Stimulated activated CD8-positive, alpha-beta memory T cell treated with anti-CD3 and anti-CD28 coated beads, Interleukin-15, amount 100 ng/mL, for 4 hours (primary cell): Measurements from ENCODE around the gene TRPC4.

Experiments used
- DNase-seq, 2 donors: peaks; one replicate each; pipeline ENCODE4 v3.0.0-alpha.2; 2020; ENCODE audit warnings: low read depth in 2 of 2

Gene TRPC4

GRCh38 chr13:37869756-37870488 lies at the start of gene TRPC4:
TRPC4 (minus strand) TSS chr13:37869772; CDS start chr13:37783333, 86,439 bp downstream.
- DNase-seq = no peak

GRCh38 chr13:37918751-37919150 lies 49.2 kb upstream of the TRPC4 start:
- no peak for DNase-seq

GRCh38 chr13:37918116-37918714 lies 48.6 kb upstream of the TRPC4 start:
- no peak for DNase-seq

GRCh38 chr13:37914781-37915391 lies 45.3 kb upstream of the TRPC4 start:
- DNase-seq = no peak

- no peak for DNase-seq
Observed at GRCh38 chr13:37910790-37911189, 41.2 kb upstream of the TRPC4 start.

- DNase-seq = no peak
Observed at GRCh38 chr13:37906880-37907279, 37.3 kb upstream of the TRPC4 start.

- DNase-seq = no peak
Observed at GRCh38 chr13:37905736-37906135, 36.2 kb upstream of the TRPC4 start.

DNA sequence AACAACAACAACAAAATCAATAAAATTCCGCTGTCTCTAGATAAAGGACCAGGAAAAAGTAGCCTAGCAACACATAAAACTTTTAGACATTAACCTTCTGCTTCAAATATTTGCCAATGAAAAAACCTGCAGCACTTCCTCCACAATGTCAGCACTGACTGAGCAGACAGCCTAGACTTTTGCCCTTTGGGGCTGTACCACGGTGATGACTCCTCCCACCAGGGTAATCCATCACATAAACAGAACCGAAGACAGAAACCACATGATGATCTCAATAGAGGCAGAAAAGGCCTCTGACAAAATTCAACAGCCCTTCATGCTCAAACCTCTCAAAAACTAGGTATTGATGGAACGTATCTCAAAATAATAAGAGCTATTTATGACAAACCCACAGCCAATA lies 30.2 kb upstream of the TRPC4 start:
- DNase-seq = no peak

DNA sequence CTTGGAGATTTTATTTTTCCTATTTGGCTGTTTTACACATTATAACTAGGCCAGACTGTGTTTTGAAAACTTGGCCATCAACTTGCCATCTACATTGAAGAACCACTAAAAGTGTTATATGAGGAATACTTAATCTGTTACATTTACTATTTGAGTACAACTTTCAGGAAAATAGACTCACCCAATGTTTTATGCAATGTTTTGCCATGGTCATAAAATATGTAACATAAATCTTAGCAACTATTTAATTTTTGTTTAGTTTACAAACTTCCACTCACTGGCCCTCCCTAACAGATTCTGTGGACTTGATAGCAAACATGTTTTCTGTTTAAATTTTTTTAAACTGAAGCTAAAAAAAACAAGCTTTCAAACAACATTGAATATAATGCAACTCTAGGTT lies 23.7 kb upstream of the TRPC4 start:
- DNase-seq = no peak

DNA sequence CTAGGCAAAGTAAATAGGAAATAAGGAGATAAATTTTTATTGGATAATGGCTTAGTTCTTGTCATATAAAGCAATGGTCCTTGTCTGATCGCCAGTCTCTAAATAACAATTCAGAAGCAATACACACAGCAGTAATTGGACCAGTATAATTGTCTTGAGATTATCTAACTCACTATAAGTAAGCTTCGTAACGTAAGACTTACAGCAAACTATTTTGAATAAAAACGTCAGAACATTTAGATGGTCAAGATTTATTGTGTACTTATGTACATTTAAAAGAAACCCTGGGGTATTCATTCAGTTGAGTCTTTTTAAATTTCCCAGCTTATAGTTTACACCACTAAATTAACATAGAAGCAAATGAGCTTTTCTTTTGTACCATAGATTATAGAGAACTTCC lies 20.2 kb upstream of the TRPC4 start:
- DNase-seq = no peak

GRCh38 chr13:37889102-37889501 lies 19.5 kb upstream of the TRPC4 start:
- no peak for DNase-seq

DNA sequence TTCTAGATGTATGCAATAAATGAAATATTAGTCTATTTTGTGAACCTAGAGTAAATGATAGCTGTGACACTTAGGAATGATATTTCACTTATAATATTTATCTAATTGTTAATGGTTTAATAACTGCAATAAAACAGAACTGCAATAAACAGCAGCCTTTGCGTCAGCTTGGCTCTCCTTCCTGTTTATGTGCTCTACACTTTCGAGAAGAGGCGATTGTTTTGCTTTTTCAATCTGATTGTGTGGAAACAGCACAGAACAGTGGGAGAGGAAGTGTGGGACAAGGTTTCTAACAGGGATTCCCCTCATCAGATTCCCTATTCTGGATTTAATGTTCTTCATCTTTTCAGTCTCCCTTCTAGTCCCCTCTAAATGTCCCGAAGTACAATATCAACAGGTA lies 17.3 kb upstream of the TRPC4 start:
- no peak for DNase-seq

DNA sequence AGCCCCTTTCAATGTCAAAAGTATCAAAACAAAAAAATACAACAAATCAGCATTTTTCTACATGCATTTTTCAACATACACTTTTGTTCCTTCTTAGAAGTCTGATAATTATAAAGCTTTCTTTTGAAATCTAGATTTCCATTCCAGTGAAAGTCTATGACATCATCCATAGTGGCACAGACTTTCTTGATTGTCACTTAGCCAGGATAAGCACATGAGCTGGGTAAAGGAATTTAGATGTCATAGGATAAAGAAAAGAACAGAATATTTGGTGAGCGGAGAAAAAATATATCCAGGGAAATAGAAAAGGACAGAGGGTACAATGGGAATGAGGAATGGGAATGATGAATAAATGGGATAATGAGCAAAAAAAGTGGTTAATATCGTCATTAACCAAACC lies 15.1 kb upstream of the TRPC4 start:
- DNase-seq = no peak

DNA sequence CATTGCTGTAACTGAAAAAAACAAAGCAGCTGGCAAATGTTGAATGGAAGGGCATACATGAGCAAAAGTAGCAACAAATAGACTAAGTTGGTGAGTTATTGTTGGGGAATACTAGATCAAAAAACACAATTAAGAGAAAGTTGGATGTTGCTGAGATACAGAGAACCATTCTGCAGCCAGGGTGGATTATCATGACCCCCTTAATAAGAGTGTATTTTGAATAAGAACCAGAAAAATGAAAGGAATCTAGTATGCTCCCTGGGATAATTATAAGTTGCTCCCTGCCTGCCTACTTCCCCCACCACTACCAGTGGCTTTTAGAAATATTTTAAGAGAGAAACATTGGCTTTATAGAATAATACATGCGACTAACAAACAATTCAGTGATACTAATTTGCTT lies 14.5 kb upstream of the TRPC4 start:
- no peak for DNase-seq

- DNase-seq = no peak
Observed at GRCh38 chr13:37878921-37879320, 9.3 kb upstream of the TRPC4 start.

DNA sequence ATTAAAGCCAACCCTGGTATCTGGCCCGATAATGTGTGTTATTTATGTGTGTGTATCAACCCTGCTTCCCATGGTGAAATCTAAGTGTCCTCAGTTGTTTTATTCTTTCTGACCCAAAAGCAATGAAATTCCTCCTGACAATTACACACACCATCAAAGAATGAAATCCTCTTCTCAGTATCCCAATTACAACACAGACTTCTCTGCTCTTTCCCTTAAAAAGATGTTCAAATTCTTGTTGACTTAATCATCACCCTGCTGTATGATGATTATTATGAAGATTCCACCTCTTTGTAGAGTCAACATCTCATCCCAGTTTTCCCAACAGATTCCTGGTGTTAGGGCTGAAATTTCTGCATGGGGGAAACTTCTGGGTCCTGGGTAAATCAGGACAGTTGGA lies 8.9 kb upstream of the TRPC4 start:
- DNase-seq = no peak

GRCh38 chr13:37870895-37871550 lies 1.5 kb upstream of the TRPC4 start:
- DNase-seq = no peak

- DNase-seq = no peak
Observed at GRCh38 chr13:37870489-37870845, 895 bp upstream of the TRPC4 start.

GRCh38 chr13:37869506-37869755 lies 141 bp downstream of the TRPC4 start:
- DNase-seq = no peak

DNA sequence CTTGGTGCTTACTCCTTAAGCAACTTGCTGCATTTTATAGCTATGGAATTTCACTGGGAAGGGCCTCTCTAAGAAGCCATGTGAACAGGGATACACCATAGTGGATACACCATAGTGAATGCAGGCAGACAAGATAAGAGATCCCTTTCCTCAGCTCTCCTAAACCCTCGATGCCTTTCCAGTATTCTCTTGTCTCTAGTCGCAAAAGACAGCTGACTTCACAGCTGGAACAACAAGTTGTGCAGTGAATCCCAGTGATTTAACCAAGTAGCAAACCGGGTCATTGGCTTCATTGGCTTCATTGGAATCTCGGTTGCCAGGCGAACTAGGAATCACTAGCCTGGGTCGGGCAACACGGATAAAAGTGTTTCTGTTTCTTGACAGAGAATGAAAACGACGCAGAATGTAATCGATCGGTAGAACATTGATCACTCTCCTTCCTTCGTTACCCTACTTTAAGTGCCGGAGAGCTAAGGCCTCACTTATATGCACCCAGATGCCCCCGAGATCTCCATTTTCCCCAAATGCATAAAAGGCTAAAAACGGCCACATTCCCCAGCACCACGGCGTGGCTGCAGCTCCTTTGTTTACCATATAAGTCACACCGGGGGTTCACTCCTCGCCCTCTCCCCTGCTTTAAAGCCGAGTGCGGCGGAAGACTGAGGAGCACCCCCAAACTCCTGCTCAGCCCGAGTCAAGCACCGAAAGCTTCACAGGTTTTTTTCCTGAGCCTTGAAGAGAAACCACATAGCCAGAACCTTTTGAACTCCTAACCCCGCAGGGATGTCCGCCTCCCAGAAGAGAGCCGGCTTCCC lies 674 bp downstream of the TRPC4 start:
- DNase-seq = no peak

DNA sequence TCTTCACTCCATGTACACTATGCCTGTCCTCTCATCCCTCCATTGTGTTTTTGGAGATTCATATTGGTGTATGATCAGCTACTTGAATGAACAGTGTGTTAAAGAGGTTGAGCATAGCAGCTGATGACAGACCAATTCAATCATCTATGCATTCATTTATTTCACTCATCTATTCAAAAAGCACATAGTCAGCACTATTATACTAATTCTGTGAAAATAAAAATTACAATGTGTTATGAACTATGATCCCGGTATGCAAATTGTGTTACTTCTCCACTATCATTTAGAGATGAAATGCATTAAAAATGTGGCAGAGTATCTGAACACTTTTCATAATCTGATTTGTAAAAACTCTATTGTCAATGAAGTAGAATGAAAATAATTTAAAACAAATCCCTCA lies 5.9 kb downstream of the TRPC4 start:
- no peak for DNase-seq

- no peak for DNase-seq
Observed at GRCh38 chr13:37835392-37835791, 34.2 kb downstream of the TRPC4 start.
